ENCODE data around the gene METTL25B. TPM values are rescaled to one million over a fixed set of nuclear protein-coding genes. Genes with fewer than 3 reads are reported as not detected.

Gene METTL25B
- 25.7 and 33.1 TPM in 2 replicates for total RNA-seq (2014; rRNA removed; shearing (Covaris generic))

DNA sequence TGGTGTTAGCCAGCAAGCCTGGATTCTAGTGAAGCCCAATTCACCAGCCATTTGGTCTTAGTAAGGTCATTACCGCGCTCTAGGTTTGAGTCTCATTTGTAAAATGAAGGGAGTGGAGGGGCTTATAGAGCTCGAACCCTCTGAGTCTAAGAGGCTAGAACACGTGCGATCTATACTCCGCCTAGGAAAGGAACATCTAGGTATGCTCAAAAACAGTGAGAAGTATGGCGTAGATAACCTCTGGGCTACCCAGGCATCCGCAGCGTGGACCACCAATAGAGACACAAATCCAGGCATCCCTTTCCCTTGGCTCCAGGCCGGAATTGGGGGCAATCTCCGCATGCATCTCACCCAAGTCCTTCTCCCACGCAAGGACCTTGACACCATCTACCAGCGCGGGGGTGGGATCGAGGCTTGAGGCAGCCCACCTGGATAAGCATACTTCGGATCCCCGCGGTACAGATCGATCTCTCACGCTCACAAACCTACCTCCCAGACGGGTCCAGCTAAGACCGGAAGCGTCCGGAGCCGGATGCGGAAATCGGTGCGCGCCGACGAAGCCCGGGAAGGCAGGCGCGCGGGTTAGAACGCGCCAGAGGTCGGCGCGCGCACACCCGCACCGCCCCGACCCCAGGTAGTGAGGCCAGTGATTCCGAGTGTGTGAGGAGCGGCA, at the start of gene METTL25B:
Gene METTL25B, plus strand, starts transcription at position 544 of the 673 bp plus-strand sequence. CDS start 636 bp downstream, outside the sequence.
- DNase-seq = peak; percentile 95
- Histone ChIP-seq H3K27me3 (ENCODE audit: control insufficient read depth, insufficient read depth, low read length) (no peaks in the 10 kb centered on the region), H3K4me3 (ENCODE audit: insufficient read depth, low read depth, low read length) (peak within 1 kb of the TSS; percentile 98), H3K36me3 (replicated peaks; ENCODE audit: control insufficient read depth, insufficient read depth, low read length) (peaks cover 15% of the 10 kb centered on the region)

DNA sequence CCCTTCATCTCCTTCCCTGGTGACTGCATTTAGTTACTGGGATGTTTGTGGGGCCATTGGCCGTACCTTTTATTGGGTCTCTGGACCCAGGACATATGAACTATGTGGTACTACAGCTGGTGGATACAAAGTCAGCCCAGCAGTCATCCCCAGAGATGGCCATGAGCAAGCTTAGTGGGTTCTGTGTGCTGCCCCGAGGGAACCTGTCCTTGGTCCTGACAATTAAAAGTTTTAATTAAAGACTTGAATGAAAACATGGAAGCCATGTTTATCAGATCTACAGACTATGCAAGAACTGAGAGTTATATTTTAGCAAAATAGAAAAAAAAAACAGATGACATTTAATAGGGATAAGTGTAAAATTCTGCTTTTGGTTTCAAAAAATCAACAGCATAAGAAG, 48.2 kb upstream of the METTL25B start:
- no peaks in the 10 kb centered on the region; the same call in 1 of the 2 replicates for H3K27me3 ChIP-seq (ENCODE audit: control insufficient read depth, insufficient read depth, low read length)
- DNase-seq = no peak
- H3K4me3 ChIP-seq (ENCODE audit: insufficient read depth, low read depth, low read length) = no peak overlapping the region
- H3K36me3 ChIP-seq (replicated peaks; ENCODE audit: control insufficient read depth, insufficient read depth, low read length) = peaks cover 2% of the 10 kb centered on the region

GRCh38 chr1:156681196-156681960, 46.9 kb upstream of the METTL25B start:
- DNase-seq = no peak
- H3K4me3 ChIP-seq (ENCODE audit: insufficient read depth, low read depth, low read length) = no peak overlapping the region
- H3K36me3 ChIP-seq (replicated peaks; ENCODE audit: control insufficient read depth, insufficient read depth, low read length) = no peaks in the 10 kb centered on the region
- H3K27me3 ChIP-seq (ENCODE audit: control insufficient read depth, insufficient read depth, low read length) = no peaks in the 10 kb centered on the region; the same call in 1 of the 2 replicates

GRCh38 chr1:156682166-156682890, 45.9 kb upstream of the METTL25B start:
- Histone ChIP-seq H3K4me3 (ENCODE audit: insufficient read depth, low read depth, low read length) (no peak overlapping the region), H3K36me3 (replicated peaks; ENCODE audit: control insufficient read depth, insufficient read depth, low read length) (no peaks in the 10 kb centered on the region), H3K27me3 (ENCODE audit: control insufficient read depth, insufficient read depth, low read length) (no peaks in the 10 kb centered on the region; the same call in 1 of the 2 replicates)
- peak; percentile 66 for DNase-seq

GRCh38 chr1:156684227-156684782, 44.0 kb upstream of the METTL25B start:
- Histone ChIP-seq H3K36me3 (replicated peaks; ENCODE audit: control insufficient read depth, insufficient read depth, low read length) (no peaks in the 10 kb centered on the region), H3K27me3 (ENCODE audit: control insufficient read depth, insufficient read depth, low read length) (peaks cover 2% of the 10 kb centered on the region), H3K4me3 (ENCODE audit: insufficient read depth, low read depth, low read length) (no peak overlapping the region)
- peak; percentile 26 for DNase-seq

DNA sequence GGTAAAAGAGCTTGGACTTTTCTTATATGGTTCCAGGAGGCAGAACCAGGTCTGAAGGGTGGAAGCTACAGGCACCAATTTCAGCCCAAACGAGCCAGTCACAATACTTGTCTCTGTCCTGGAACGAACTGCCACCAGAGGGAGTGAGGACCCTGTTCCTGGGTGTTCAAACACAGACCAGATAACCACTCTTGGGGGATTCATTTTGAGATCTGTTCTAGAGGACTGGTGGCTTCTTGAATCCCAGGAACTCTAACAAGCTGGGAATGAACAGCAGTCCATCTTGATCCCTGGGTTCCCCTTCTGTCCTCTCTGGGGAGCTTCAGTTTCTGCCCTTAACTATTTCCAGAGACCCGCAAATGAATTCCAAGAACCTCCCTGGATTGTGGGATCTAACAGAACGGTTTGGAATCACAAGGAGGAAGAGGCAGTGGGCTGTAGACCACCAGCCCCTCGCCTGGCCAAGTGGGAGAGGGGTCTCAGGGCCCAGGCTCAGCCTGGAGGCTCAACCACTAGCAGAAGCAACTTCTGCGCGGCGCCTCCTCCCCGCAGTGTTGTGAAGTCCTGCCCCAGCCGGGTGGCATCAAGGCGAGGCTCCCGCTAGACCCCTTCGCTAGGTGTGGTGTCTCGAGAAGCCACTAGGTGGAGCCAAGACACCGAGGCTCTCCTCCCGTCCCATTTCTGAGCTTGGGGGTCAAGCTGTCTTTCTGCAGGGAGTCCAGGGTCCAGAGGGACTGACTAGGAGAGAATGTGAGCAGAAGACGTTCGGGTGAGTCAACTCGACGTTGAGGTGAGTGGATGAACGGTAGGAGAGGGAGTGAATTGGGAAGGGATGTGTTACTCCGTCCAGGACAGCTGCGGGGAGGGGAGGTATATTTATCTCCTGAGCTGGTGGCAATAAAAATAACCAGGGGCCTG, 39.0 kb upstream of the METTL25B start:
- H3K36me3 ChIP-seq (replicated peaks; ENCODE audit: control insufficient read depth, insufficient read depth, low read length) = no peaks in the 10 kb centered on the region
- peak overlapping the region; percentile 19 for H3K4me3 ChIP-seq (ENCODE audit: insufficient read depth, low read depth, low read length)
- peak; percentile 94 for DNase-seq
- H3K27me3 ChIP-seq (ENCODE audit: control insufficient read depth, insufficient read depth, low read length) = peaks cover 10% of the 10 kb centered on the region

DNA sequence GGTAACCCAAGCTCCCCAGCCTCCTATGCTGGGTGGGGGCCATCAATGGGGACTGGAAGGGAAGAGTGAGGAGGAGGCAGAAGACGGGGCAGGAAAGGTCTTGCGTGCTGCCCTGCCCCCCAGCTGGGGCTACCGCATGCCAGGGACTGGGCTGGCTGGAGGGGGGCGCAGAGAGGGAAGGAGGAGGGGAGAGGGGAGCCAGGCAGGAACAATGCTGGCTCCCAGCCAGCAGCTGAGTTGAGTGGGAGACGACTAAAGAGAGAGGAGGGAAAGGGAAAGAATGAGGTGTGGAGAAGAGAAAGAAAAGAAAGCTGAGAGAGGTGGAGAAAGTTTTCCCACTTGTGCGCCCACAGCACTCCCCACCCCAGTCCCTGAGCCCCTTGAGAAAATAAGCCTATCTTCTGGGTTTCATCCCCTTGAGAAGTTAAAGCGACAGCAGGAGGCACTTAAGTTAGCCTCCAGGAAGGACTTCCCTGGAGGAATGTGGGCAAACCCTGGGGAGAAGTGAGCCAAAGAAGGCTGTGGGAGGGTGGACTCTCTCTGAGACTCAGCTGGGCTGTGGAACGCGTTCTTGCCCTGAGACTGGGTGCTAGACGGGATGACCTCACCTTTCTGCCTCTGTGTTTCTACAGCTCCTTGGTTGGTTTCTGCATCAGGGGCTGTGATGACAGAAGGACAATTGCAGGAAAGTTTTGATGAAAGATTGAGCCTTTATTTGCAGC, 38.2 kb upstream of the METTL25B start:
- peak; percentile 64 for DNase-seq

DNA sequence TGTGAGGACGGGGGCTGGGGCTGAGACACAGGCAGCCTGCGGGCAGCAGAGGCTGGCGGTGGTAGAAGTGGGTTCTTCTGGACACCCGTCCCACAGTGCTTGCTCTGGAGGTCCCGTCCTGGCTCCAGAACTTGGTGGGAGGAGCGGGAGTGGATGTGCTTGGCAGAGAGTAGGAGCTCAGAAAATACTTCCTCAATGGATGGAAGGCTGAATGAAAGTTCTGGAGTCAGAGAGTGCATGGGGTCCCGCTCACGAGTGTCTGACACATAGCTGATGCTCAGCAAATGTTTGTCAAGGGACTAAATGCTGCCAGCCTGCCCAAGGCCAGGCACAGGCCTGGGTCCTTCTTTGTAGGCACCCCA, 37.6 kb upstream of the METTL25B start:
- Histone ChIP-seq H3K4me3 (ENCODE audit: insufficient read depth, low read depth, low read length) (no peak overlapping the region), H3K36me3 (replicated peaks; ENCODE audit: control insufficient read depth, insufficient read depth, low read length) (no peaks in the 10 kb centered on the region), H3K27me3 (ENCODE audit: control insufficient read depth, insufficient read depth, low read length) (peaks cover 10% of the 10 kb centered on the region)
- DNase-seq = no peak

More for the DNA sequence above, 38.2 kb upstream of the METTL25B start:
- Histone ChIP-seq H3K27me3 (ENCODE audit: control insufficient read depth, insufficient read depth, low read length) (peaks cover 10% of the 10 kb centered on the region), H3K4me3 (ENCODE audit: insufficient read depth, low read depth, low read length) (peak overlapping the region; percentile 19), H3K36me3 (replicated peaks; ENCODE audit: control insufficient read depth, insufficient read depth, low read length) (no peaks in the 10 kb centered on the region)

DNA sequence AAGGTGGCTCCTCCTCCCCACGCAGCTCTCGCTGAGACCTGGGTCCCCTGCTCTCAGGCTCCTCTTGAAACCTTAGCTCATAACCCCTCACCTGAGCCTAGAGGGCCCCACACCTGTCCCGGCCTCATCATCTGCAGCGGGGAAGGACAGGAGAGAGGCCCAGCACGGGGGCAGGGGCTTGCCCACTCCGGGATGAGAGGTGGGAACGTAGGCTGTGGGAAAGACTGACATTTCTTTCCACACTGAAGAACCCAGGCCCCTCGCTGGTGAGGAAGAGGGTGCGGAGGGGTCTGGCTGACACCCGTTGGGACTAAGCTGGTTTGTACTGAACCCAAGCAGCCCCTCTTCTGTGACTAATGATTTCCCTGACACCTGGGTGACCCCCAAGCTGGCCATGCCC, 37.1 kb upstream of the METTL25B start:
- H3K27me3 ChIP-seq (ENCODE audit: control insufficient read depth, insufficient read depth, low read length) = peaks cover 10% of the 10 kb centered on the region
- no peaks in the 10 kb centered on the region for H3K36me3 ChIP-seq (replicated peaks; ENCODE audit: control insufficient read depth, insufficient read depth, low read length)
- no peak for DNase-seq
- no peak overlapping the region for H3K4me3 ChIP-seq (ENCODE audit: insufficient read depth, low read depth, low read length)

DNA sequence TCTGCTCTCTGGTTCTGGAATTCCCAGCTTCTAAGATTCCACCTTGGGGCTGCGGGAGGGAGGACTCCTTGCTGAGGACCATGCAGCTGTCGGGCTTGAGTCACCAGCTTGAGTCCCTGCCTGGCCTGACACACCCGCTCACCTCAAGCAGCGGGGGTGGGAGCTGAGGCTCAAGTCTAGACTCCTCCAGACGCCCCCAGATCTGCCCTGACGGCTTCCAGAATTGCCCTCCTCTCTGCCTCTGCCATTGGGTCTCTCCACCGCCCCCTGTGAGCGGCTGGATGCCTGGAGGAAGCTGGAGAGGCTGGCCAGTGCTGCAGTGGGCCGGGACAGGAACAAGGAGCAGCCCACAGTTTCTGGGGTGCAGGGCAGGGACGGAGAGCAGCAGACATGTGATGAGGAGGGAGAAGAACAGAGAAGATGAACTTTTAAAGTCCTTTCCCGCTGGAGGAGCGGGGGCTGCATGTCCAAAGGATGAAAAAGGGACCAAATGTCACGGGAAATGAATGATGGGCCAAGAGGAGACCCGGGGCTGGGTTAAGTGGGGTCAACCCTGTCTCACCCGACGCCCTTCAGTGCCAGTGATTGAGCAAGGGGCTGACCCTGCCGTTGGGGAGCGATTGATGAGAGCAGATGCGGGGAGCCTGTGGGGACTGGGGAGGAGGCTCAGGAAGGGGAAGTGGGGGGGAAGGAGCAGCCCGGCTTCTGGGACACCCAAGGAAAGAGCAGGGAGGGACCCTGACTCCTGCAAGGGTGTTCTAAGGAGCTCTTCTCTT, 36.4 kb upstream of the METTL25B start:
- peak; percentile 75 for DNase-seq
- Histone ChIP-seq H3K36me3 (replicated peaks; ENCODE audit: control insufficient read depth, insufficient read depth, low read length) (no peaks in the 10 kb centered on the region), H3K4me3 (ENCODE audit: insufficient read depth, low read depth, low read length) (0 out of 2 replicates have a peak overlapping the region, but pooled peaks have one; percentile 12), H3K27me3 (ENCODE audit: control insufficient read depth, insufficient read depth, low read length) (peaks cover 10% of the 10 kb centered on the region)

DNA sequence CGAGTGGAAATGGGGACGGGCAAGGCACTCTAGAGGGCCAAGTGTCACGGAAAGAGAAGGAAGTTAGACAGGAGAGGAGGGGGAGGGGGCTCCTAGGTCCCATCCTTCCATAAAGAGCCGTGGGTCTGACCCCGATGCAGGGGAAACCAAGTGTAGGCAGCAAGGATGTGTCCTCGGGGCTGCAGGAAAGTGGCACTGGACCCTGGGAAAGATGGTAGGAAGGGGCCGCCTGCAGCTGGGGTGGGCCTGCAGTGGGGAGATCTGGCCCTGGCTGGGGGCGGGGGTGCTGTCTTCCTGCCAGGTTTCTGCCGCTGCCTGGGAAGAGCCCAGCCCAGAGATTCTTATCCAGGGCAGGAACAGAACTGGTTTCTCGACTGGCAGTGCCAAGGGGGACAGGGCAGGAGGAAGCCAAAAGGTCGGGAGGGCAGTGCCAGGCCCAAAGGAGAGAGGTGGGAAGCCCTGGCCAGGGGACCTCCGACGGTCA, 35.8 kb upstream of the METTL25B start:
- DNase-seq = peak; percentile 66
- Histone ChIP-seq H3K4me3 (ENCODE audit: insufficient read depth, low read depth, low read length) (peak overlapping the region; percentile 12), H3K36me3 (replicated peaks; ENCODE audit: control insufficient read depth, insufficient read depth, low read length) (no peaks in the 10 kb centered on the region), H3K27me3 (ENCODE audit: control insufficient read depth, insufficient read depth, low read length) (peaks cover 10% of the 10 kb centered on the region)
